Hematopoietic multipotent progenitor cell treated with erythropoietin and hydrocortisone succinate and interleukin-3 and kit ligand, for 15 days (in vitro differentiated cells): ENCODE measurements around the gene THSD4.

Source experiments
- DNase-seq: peaks from one replicate; pipeline ENCODE4 v3.0.0-alpha.2; 2015; ENCODE audit warnings: low spot score

The THSD4 gene

GRCh38 chr15:71810256-71811035 is 695.2 kb downstream of the THSD4 start, which contains the start of gene NR2E3:
NR2E3 (plus strand) TSS chr15:71810554; CDS start chr15:71810744, 190 bp downstream.
- no peak for DNase-seq

GRCh38 chr15:71811036-71811736 is 695.9 kb downstream of the THSD4 start:
- no peak for DNase-seq

- no peak for DNase-seq
Observed at GRCh38 chr15:71811752-71812735, 696.8 kb downstream of the THSD4 start.

GRCh38 chr15:71812966-71813722 is 697.9 kb downstream of the THSD4 start:
- no peak for DNase-seq

- DNase-seq: no peak
Observed at GRCh38 chr15:71813723-71814470, 698.6 kb downstream of the THSD4 start.

GRCh38 chr15:71815301-71815700 is 700.0 kb downstream of the THSD4 start:
- no peak for DNase-seq

- no peak for DNase-seq
Observed at GRCh38 chr15:71817351-71817750, 702.1 kb downstream of the THSD4 start.

- no peak for DNase-seq
Observed at GRCh38 chr15:71820127-71820526, 704.9 kb downstream of the THSD4 start.

- no peak for DNase-seq
Observed at GRCh38 chr15:71821547-71822129, 706.4 kb downstream of the THSD4 start.

- DNase-seq: no peak
Observed at GRCh38 chr15:71822890-71823630, 707.8 kb downstream of the THSD4 start.

- no peak for DNase-seq
Observed at GRCh38 chr15:71823801-71824200, 708.5 kb downstream of the THSD4 start.

GRCh38 chr15:71825021-71825730 is 709.9 kb downstream of the THSD4 start:
- DNase-seq: no peak

GRCh38 chr15:71826196-71826595 is 710.9 kb downstream of the THSD4 start:
- no peak for DNase-seq

GRCh38 chr15:71830981-71831380 is 715.7 kb downstream of the THSD4 start:
- no peak for DNase-seq
